K562 (cell line): ENCODE measurements around the gene CIART. TPM values are rescaled to one million over a fixed set of nuclear protein-coding genes. Genes with fewer than 3 reads are reported as not detected.

Experiments
- ATF1 ChIP-seq, 2 experiments: fragments of 450-650 bp in 1 of 2; IDR thresholded peaks; 2 replicates each; pipeline ENCODE4 v1.6.1; 2016; ENCODE audit warnings: missing compliant biosample characterization in 1 of 2, missing genetic modification characterization in 1 of 2
- BCL6 ChIP-seq: fragments of 250-450 bp; sonication (Bioruptor Pico); IDR thresholded peaks from 2 replicates; pipeline ENCODE4 v1.4.0; 2020
- FOXJ3 ChIP-seq: sonication (generic); formaldehyde crosslinking; IDR thresholded peaks from 2 replicates; pipeline ENCODE4 v1.4.0; 2020; ENCODE audit warnings: mild to moderate bottlenecking, missing genetic modification reagents
- GABPB2 ChIP-seq: fragments of 250-450 bp; sonication (Bioruptor Pico); conservative IDR thresholded peaks from 2 replicates; pipeline ENCODE4 v1.5.1; 2021; ENCODE audit warnings: mild to moderate bottlenecking
- HDAC3 ChIP-seq: fragments of 450-650 bp; IDR thresholded peaks from 2 replicates; pipeline ENCODE4 v1.6.1; 2018; ENCODE audit warnings: borderline replicate concordance, mild to moderate bottlenecking, moderate library complexity; ENCODE audit not compliant: partially characterized antibody
- KHSRP ChIP-seq: fragments of 450-650 bp; IDR thresholded peaks from 2 replicates; pipeline ENCODE4 v1.6.1; 2017
- SRSF3 ChIP-seq: fragments of 200-400 bp; formaldehyde crosslinking; IDR thresholded peaks from 2 replicates; pipeline ENCODE4 v1.6.1; 2016; ENCODE audit warnings: mild to moderate bottlenecking, low read length, moderate library complexity; ENCODE audit not compliant: insufficient read depth
- ZNF589 ChIP-seq: fragments of 200-800 bp; sonication (Bioruptor generic); IDR thresholded peaks from 2 replicates; pipeline ENCODE4 v1.6.1; 2016; ENCODE audit warnings: low read depth, missing genetic modification characterization, missing compliant biosample characterization
- polyA plus RNA-seq, 8 experiments: library from polyadenylated mRNA; depleted of rRNA in 4 of 8; stranded (reverse) in 5 of 8; unstranded in 3 of 8; fragments of >200 nt; fragmentation: Nextera tagmentation in 2 of 8; fragmentation: Illumina TruSeq in 1 of 8; extraction: Ambion mirVana in 2 of 8; extraction: Trizol in 1 of 8; gene quantifications; 2 replicates each; pipeline versions ENCODE4 v1.2.1 to v1.2.3, GENCODE V29; 2011 to 2014; ENCODE audit warnings: inconsistent platforms in 1 of 8, missing spikeins in 1 of 8
- total RNA-seq, 7 experiments: library from RNA; depleted of rRNA in 6 of 7; stranded (reverse); fragments of >200 nt in 6 of 7; fragmentation: Illumina TruSeq in 2 of 7; extraction: Trizol in 2 of 7; gene quantifications; 2 replicates each; pipeline versions ENCODE4 v1.2.1 to v1.2.3, GENCODE V29; 2011 to 2021; ENCODE audit warnings: low replicate concordance in 1 of 7
- TF ChIP-seq, protein P1 (sequence below): IDR thresholded peaks from 2 replicates; pipeline ENCODE4 v1.6.1; 2011; ENCODE audit warnings: borderline replicate concordance, low read depth, mild to moderate bottlenecking, moderate library complexity, low read length; ENCODE audit not compliant: insufficient read depth, poor library complexity, severe bottlenecking
- TF ChIP-seq, protein P2 (sequence below), 2 experiments: fragments of 250-450 bp in 1 of 2; fragments of 450-650 bp in 1 of 2; sonication (Bioruptor Pico) in 1 of 2; IDR thresholded peaks; 2 replicates each; pipeline versions ENCODE4 v1.6.1 to v1.8.0; 2016 to 2021; ENCODE audit warnings: mild to moderate bottlenecking in 2 of 2, moderate library complexity in 2 of 2, missing compliant biosample characterization in 1 of 2, missing genetic modification characterization in 1 of 2
- TF ChIP-seq, protein P3 (sequence below): fragments of 250-450 bp; sonication (Bioruptor Pico); IDR thresholded peaks from 2 replicates; pipeline ENCODE4 v1.8.0; 2021; ENCODE audit warnings: mild to moderate bottlenecking, moderate library complexity
- TF ChIP-seq, protein P4 (sequence below): fragments of 450-650 bp; IDR thresholded peaks from 2 replicates; pipeline ENCODE4 v1.6.1; 2016; ENCODE audit warnings: mild to moderate bottlenecking
- TF ChIP-seq, protein P5 (sequence below): fragments of 150-350 bp; conservative IDR thresholded peaks from 2 replicates; pipeline ENCODE4 v1.6.1; 2014; ENCODE audit warnings: low read length

The CIART gene
- total and polyA plus RNA-seq, 9 of the 15 experiments (the other 6 are each of a cell fraction or from before 2014, with no cell fraction given) = 0.07 to 0.35 (median 0.19) TPM; not detected in 2

DNA sequence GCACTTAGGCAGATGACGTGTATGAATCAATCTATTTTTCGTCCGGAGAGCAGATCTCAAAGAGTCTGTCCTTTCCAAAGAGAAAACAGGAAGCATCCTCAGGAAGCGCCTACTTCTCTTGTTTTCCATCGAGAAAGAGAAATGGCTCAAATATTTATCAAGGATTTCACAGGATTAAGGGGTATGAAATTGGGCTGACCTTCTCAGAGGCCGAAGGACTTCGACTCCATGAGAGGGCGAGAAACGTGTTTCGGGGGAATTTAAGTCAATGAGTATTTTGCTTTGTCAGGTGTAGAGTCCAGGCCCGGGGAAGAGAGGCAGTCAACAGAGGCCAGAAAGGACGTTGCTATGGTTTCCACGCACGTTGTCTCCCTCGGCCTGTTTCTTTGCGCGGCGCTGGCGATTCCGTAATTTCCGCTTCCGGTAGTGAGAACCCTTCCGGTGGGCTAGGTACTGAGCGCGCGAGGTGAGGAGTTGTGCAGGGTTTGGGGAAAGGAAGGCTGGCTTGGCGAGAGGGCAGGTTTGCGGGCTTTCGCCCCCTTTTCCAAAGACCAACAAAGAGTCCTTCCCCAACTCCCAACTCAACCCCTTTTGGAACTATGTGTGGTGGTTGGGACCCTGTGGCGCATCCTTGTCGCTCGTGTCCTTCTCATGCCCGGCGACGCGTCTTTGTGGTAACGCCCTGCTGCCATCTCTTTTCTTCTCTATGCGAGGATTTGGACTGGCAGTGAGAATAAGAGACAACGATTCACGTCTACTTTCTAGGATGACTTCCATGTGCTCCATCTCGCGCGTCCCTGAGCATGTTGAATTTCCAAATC, 11.3 kb downstream of the CIART start, which contains the start of gene MRPS21 (continued):
- TF ChIP-seq, protein P1, sequence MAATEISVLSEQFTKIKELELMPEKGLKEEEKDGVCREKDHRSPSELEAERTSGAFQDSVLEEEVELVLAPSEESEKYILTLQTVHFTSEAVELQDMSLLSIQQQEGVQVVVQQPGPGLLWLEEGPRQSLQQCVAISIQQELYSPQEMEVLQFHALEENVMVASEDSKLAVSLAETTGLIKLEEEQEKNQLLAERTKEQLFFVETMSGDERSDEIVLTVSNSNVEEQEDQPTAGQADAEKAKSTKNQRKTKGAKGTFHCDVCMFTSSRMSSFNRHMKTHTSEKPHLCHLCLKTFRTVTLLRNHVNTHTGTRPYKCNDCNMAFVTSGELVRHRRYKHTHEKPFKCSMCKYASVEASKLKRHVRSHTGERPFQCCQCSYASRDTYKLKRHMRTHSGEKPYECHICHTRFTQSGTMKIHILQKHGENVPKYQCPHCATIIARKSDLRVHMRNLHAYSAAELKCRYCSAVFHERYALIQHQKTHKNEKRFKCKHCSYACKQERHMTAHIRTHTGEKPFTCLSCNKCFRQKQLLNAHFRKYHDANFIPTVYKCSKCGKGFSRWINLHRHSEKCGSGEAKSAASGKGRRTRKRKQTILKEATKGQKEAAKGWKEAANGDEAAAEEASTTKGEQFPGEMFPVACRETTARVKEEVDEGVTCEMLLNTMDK = no peak
- TF ChIP-seq ZNF589 (CRISPR knock-in tag) (0 out of 2 replicates have a peak, but pooled peaks have one; percentile 40), GABPB2 (CRISPR knock-in tag) (no peak), BCL6 (CRISPR knock-in tag) (no peak), FOXJ3 (CRISPR knock-in tag) (0 out of 2 replicates have a peak, but pooled peaks have one; percentile 75), SRSF3 (no peak), KHSRP (no peak), HDAC3 (no peak), ATF1 (CRISPR knock-in tag; IDR thresholded peaks at IDR 0.05) (no peak), ATF1 (tag; IDR thresholded peaks at IDR 0.05) (peak; percentile 94)
- TF ChIP-seq, protein P2, sequence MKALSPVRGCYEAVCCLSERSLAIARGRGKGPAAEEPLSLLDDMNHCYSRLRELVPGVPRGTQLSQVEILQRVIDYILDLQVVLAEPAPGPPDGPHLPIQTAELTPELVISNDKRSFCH (CRISPR knock-in tag; IDR thresholded peaks at IDR 0.05) = no peak
- TF ChIP-seq, protein P2 (tag; IDR thresholded peaks at IDR 0.05) = no peak
- TF ChIP-seq, protein P3, sequence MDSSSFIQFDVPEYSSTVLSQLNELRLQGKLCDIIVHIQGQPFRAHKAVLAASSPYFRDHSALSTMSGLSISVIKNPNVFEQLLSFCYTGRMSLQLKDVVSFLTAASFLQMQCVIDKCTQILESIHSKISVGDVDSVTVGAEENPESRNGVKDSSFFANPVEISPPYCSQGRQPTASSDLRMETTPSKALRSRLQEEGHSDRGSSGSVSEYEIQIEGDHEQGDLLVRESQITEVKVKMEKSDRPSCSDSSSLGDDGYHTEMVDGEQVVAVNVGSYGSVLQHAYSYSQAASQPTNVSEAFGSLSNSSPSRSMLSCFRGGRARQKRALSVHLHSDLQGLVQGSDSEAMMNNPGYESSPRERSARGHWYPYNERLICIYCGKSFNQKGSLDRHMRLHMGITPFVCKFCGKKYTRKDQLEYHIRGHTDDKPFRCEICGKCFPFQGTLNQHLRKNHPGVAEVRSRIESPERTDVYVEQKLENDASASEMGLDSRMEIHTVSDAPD = no peak
- TF ChIP-seq, protein P4, sequence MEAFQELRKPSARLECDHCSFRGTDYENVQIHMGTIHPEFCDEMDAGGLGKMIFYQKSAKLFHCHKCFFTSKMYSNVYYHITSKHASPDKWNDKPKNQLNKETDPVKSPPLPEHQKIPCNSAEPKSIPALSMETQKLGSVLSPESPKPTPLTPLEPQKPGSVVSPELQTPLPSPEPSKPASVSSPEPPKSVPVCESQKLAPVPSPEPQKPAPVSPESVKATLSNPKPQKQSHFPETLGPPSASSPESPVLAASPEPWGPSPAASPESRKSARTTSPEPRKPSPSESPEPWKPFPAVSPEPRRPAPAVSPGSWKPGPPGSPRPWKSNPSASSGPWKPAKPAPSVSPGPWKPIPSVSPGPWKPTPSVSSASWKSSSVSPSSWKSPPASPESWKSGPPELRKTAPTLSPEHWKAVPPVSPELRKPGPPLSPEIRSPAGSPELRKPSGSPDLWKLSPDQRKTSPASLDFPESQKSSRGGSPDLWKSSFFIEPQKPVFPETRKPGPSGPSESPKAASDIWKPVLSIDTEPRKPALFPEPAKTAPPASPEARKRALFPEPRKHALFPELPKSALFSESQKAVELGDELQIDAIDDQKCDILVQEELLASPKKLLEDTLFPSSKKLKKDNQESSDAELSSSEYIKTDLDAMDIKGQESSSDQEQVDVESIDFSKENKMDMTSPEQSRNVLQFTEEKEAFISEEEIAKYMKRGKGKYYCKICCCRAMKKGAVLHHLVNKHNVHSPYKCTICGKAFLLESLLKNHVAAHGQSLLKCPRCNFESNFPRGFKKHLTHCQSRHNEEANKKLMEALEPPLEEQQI = no peak
- TF ChIP-seq, protein P5, sequence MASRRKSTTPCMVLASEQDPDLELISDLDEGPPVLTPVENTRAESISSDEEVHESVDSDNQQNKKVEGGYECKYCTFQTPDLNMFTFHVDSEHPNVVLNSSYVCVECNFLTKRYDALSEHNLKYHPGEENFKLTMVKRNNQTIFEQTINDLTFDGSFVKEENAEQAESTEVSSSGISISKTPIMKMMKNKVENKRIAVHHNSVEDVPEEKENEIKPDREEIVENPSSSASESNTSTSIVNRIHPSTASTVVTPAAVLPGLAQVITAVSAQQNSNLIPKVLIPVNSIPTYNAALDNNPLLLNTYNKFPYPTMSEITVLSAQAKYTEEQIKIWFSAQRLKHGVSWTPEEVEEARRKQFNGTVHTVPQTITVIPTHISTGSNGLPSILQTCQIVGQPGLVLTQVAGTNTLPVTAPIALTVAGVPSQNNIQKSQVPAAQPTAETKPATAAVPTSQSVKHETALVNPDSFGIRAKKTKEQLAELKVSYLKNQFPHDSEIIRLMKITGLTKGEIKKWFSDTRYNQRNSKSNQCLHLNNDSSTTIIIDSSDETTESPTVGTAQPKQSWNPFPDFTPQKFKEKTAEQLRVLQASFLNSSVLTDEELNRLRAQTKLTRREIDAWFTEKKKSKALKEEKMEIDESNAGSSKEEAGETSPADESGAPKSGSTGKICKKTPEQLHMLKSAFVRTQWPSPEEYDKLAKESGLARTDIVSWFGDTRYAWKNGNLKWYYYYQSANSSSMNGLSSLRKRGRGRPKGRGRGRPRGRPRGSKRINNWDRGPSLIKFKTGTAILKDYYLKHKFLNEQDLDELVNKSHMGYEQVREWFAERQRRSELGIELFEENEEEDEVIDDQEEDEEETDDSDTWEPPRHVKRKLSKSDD = no peak
